Keratinocyte (primary cell): ENCODE results near the gene MSI2.

Experiments
- CTCF ChIP-seq, 3 experiments: IDR thresholded peaks in 1 of 3; conservative IDR thresholded peaks in 1 of 3; optimal IDR thresholded peaks in 1 of 3; 2 replicates in 2 of 3; 3 replicates in 1 of 3; pipeline versions ENCODE3 to v1.5.1; 2011; ENCODE audit warnings: low read length in 3 of 3, mild to moderate bottlenecking in 3 of 3, moderate library complexity in 2 of 3, control low read depth in 1 of 3, inconsistent platforms in 1 of 3; ENCODE audit not compliant: insufficient read depth in 2 of 3; ENCODE audit errors: extremely low read depth in 1 of 3
- EZH2 ChIP-seq: IDR thresholded peaks from one replicate; pipeline ENCODE4 v1.6.1; 2012; ENCODE audit warnings: inconsistent platforms, mild to moderate bottlenecking, low read length, moderate library complexity

- TF ChIP-seq CTCF (optimal IDR thresholded peaks at IDR 0.05 in 1 of 3, IDR thresholded peaks at IDR 0.05 in 1 of 3, conservative IDR thresholded peaks at IDR 0.05 in 1 of 3; ENCODE audit: extremely low read depth in 1 of 3, insufficient read depth in 2 of 3, low read length in 3 of 3) (no peak), EZH2 (no peak)
These were observed 329.2 kb downstream of the MSI2 start for GRCh38 chr17:57585341-57586195.
